Fibroblast of skin of scalp (primary cell): ENCODE measurements around the gene KCNF1.

Experiments
- DNase-seq: peaks from one replicate; pipeline ENCODE4 v3.0.0-alpha.2; 2013

KCNF1 gene

GRCh38 chr2:10880586-10881321 lies 31.0 kb upstream of the KCNF1 start:
- no peak for DNase-seq

GRCh38 chr2:10882568-10882967 lies 29.2 kb upstream of the KCNF1 start:
- no peak for DNase-seq

- DNase-seq, result no peak
These were observed 28.7 kb upstream of the KCNF1 start for GRCh38 chr2:10883066-10883465.

- DNase-seq, result no peak
These were observed 27.8 kb upstream of the KCNF1 start for GRCh38 chr2:10883801-10884478.

GRCh38 chr2:10884574-10884975 lies 27.2 kb upstream of the KCNF1 start:
- no peak for DNase-seq

GRCh38 chr2:10885094-10885860 lies 26.5 kb upstream of the KCNF1 start:
- DNase-seq, result no peak

GRCh38 chr2:10887476-10887875 lies 24.3 kb upstream of the KCNF1 start:
- no peak for DNase-seq

GRCh38 chr2:10889651-10890215 lies 22.0 kb upstream of the KCNF1 start:
- DNase-seq, result no peak

GRCh38 chr2:10890706-10891270 lies 20.9 kb upstream of the KCNF1 start:
- no peak for DNase-seq

- no peak for DNase-seq
These were observed 20.3 kb upstream of the KCNF1 start for GRCh38 chr2:10891390-10891789.

GRCh38 chr2:10891848-10892247 lies 19.9 kb upstream of the KCNF1 start:
- no peak for DNase-seq

- no peak for DNase-seq
These were observed 19.4 kb upstream of the KCNF1 start for GRCh38 chr2:10892316-10892715.

- DNase-seq, result no peak
These were observed 18.9 kb upstream of the KCNF1 start for GRCh38 chr2:10892796-10893350.

GRCh38 chr2:10894264-10894935 lies 17.3 kb upstream of the KCNF1 start:
- no peak for DNase-seq

- no peak for DNase-seq
These were observed 16.5 kb upstream of the KCNF1 start for GRCh38 chr2:10895231-10895630.

GRCh38 chr2:10897956-10898355 lies 13.8 kb upstream of the KCNF1 start:
- no peak for DNase-seq

GRCh38 chr2:10900216-10901109 lies 11.3 kb upstream of the KCNF1 start:
- no peak for DNase-seq

- no peak for DNase-seq
These were observed 10.4 kb upstream of the KCNF1 start for GRCh38 chr2:10901160-10901939.

GRCh38 chr2:10903861-10904210 lies 7.9 kb upstream of the KCNF1 start:
- no peak for DNase-seq

- DNase-seq, result no peak
These were observed 7.3 kb upstream of the KCNF1 start for GRCh38 chr2:10904455-10904854.
